ENCODE measurements around the gene PBRM1. TPM values are rescaled to one million over a fixed set of nuclear protein-coding genes. Genes with fewer than 3 reads are reported as not detected.

PBRM1 gene
- polyA plus RNA-seq, 1 experiment = 40.6 TPM

DNA sequence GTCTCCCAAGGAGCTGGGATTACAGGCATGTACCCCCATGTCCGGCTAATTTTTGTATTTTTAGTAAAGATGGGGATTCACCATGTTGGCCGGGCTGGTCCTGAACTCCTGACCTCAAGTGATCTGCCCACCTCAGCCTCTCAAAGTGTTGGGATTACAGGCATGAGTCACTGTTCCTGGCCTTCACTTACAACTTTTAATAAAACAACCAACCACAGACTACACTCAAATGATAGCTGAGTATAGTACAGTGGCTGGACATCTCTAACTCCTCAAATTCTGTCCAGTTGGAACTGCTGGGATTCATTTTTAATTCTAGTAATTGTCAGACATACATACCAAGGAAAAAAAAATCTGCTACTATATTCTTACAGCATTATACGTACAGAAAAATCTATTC is 71.0 kb downstream of the PBRM1 start:
- TF ChIP-seq, protein P1, sequence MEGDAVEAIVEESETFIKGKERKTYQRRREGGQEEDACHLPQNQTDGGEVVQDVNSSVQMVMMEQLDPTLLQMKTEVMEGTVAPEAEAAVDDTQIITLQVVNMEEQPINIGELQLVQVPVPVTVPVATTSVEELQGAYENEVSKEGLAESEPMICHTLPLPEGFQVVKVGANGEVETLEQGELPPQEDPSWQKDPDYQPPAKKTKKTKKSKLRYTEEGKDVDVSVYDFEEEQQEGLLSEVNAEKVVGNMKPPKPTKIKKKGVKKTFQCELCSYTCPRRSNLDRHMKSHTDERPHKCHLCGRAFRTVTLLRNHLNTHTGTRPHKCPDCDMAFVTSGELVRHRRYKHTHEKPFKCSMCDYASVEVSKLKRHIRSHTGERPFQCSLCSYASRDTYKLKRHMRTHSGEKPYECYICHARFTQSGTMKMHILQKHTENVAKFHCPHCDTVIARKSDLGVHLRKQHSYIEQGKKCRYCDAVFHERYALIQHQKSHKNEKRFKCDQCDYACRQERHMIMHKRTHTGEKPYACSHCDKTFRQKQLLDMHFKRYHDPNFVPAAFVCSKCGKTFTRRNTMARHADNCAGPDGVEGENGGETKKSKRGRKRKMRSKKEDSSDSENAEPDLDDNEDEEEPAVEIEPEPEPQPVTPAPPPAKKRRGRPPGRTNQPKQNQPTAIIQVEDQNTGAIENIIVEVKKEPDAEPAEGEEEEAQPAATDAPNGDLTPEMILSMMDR (IDR thresholded peaks at IDR 0.05; ENCODE audit: low read depth, low read length) = no peak
- no peak for DNase-seq (ENCODE audit: low read depth, low spot score)
- POLR2A ChIA-PET = interaction anchor here (1.1 kb wide), 1 partner anchor 56 kb away, joined by 3 read pairs; no protein-coding TSS in a partner anchor
- Histone ChIP-seq H3K4me3 (ENCODE audit: low read depth, low read length) (no peak overlapping the region), H3K27me3 (ENCODE audit: control insufficient read depth, insufficient read depth, low read length) (no peaks in the 10 kb centered on the region), H3K27ac (ENCODE audit: low read depth, low read length) (no peak overlapping the region), H3K9me3 (ENCODE audit: control insufficient read depth, insufficient read depth, low read length) (no peaks in the 10 kb centered on the region)
- CTCF ChIA-PET = no interaction called here

DNA sequence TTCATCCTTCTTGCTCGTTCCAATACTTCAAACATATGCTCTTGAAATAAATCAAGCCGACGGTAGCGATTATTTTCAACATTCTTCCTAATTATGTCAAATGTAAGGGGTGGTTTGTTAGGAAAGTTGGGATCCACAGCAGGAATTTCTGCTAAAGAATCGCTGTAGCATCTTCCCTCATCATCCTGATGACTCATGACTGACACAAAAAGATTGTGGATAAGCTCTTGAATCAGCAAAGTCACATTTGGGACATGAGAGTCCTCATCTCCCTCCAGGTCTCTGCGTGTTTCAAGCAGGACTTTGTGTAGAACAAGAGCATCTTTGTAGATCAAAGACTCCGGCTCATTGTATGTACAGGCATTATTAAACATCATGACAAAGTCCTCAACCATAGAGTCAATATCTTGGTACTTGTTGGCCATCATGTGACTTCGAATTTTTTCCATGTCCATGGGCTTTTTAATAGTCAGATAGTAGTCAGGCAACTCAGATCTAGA is 76.3 kb downstream of the PBRM1 start:
- no peak for DNase-seq (ENCODE audit: low read depth, low spot score)
- CTCF ChIA-PET = interaction anchor here (0.9 kb wide), 1 partner anchor 389 kb away, joined by 4 read pairs; no protein-coding TSS in a partner anchor
- H3K9me3 ChIP-seq (ENCODE audit: control insufficient read depth, insufficient read depth, low read length) = no peaks in the 10 kb centered on the region

DNA sequence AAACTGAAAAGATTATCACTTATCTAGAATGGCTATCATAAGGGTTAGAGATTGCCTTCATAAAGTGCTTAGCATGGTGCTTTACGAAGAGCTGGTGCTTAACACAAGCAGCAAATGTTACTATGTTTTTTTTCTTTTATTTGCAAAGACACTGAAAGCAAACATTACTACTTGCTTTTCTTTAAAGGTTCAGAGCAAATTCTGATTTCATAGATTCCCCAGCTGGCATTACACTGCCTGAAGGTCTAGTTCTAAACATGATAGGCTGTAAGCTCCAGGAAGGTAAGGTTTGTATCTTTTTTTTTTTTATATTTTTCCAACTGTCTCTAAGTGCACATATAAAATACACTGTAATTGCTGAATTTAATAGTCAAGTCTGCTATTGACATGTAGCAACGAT is 77.4 kb downstream of the PBRM1 start:
- Histone ChIP-seq H3K4me3 (ENCODE audit: low read depth, low read length) (no peak overlapping the region), H3K27ac (ENCODE audit: low read depth, low read length) (no peak overlapping the region), H3K9me3 (ENCODE audit: control insufficient read depth, insufficient read depth, low read length) (no peaks in the 10 kb centered on the region), H3K27me3 (ENCODE audit: control insufficient read depth, insufficient read depth, low read length) (no peaks in the 10 kb centered on the region)
- ChIA-PET CTCF (interaction anchor here (1.2 kb wide), 1 partner anchor 136 kb away, joined by 4 read pairs; no protein-coding TSS in a partner anchor), POLR2A (no interaction called here)
- DNase-seq (ENCODE audit: low read depth, low spot score) = no peak
- TF ChIP-seq, protein P1 (IDR thresholded peaks at IDR 0.05; ENCODE audit: low read depth, low read length) = no peak

More for the DNA sequence above, 76.3 kb downstream of the PBRM1 start:
- POLR2A ChIA-PET = no interaction called here
- TF ChIP-seq, protein P1 (IDR thresholded peaks at IDR 0.05; ENCODE audit: low read depth, low read length) = no peak
- Histone ChIP-seq H3K4me3 (ENCODE audit: low read depth, low read length) (no peak overlapping the region), H3K27me3 (ENCODE audit: control insufficient read depth, insufficient read depth, low read length) (no peaks in the 10 kb centered on the region), H3K27ac (ENCODE audit: low read depth, low read length) (no peak overlapping the region)

DNA sequence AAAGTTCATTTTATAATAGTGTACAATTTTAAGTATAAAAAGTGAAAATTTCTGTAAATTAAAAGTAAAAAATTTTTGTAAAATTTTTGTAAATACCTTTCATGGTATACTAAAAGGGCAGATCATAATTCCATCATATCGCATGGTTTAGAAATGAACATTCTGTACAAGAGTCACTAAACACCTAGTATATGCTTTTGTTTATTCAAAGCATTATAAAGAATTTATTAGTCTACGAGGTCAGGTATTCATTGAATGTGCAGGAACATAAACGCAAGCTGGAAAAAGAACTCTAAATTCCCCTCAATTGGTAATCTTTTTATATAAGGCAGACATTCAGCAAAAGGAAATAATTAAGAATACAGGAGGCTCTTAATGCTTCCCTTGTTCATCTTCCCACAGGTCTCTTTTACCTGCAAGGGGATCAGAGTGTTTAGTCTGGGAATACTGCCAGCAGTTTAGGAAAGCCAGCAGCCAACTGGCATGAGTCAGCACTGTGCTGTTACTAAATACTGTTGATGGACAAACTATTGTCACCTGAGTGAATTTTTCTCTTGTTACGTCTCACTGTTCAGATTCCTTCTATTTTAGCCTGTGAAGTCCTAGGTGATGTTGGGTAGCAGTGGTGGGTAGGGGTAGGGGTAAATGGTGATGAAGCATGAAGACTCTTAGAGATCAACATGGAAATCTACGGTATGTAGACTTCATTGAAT is 79.2 kb downstream of the PBRM1 start:
- ChIA-PET POLR2A (no interaction called here), CTCF (no interaction called here)
- no peak overlapping the region for H3K27ac ChIP-seq (ENCODE audit: low read depth, low read length)
- no peak for DNase-seq (ENCODE audit: low read depth, low spot score)
- TF ChIP-seq, protein P1 (IDR thresholded peaks at IDR 0.05; ENCODE audit: low read depth, low read length) = no peak
- H3K9me3 ChIP-seq (ENCODE audit: control insufficient read depth, insufficient read depth, low read length) = peaks cover 2% of the 10 kb centered on the region
- no peaks in the 10 kb centered on the region for H3K27me3 ChIP-seq (ENCODE audit: control insufficient read depth, insufficient read depth, low read length)
- no peak overlapping the region for H3K4me3 ChIP-seq (ENCODE audit: low read depth, low read length)

DNA sequence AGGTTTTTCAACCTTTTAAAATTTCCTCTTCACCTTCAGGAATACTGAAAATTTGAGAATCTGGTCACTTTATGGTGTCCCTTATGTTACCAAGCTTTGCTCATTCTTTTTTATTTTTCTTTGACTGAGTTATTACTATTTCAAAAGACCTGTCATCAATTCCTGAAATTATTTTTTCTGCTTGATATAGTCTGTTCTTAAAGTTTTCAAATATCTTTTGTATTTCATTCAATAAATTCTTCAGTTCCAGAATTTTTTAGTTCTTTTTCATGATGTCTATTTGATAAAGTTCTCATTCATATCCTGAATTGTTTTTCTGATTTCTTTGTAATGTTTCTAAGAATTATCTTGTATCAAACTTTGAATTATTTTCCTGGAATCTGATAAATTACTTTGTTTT is 85.5 kb downstream of the PBRM1 start:
- no peaks in the 10 kb centered on the region for H3K27me3 ChIP-seq (ENCODE audit: control insufficient read depth, insufficient read depth, low read length)
- POLR2A ChIA-PET = no interaction called here
- TF ChIP-seq, protein P1 (IDR thresholded peaks at IDR 0.05; ENCODE audit: low read depth, low read length) = no peak
- CTCF ChIA-PET = no interaction called here
- H3K9me3 ChIP-seq (ENCODE audit: control insufficient read depth, insufficient read depth, low read length) = peaks cover 9% of the 10 kb centered on the region
- H3K27ac ChIP-seq (ENCODE audit: low read depth, low read length) = no peak overlapping the region
- H3K4me3 ChIP-seq (ENCODE audit: low read depth, low read length) = no peak overlapping the region
- no peak for DNase-seq (ENCODE audit: low read depth, low spot score)
